Gastroesophageal sphincter (tissue), 4 donors: Measurements from ENCODE around the gene AMMECR1. TPM values are rescaled to one million over a fixed set of nuclear protein-coding genes. Genes with fewer than 3 reads are reported as not detected.

Experiments used
- ATAC-seq: fragments of 150-250 bp; one replicate; pipeline ENCODE4 v1.9.1; 2016; ENCODE audit warnings: mild to moderate bottlenecking, moderate library complexity
- H3K27ac ChIP-seq, 4 donors: fragments of 200-600 bp; sonication (generic) in 3 of 4; 1 replicate in 3 of 4; 2 replicates in 1 of 4; pipeline ENCODE4 v1.5.1; 2016 to 2019
- H3K27me3 ChIP-seq: fragments of 200-600 bp; sonication (generic); one replicate; pipeline ENCODE4 v1.5.1; 2019
- H3K36me3 ChIP-seq, 2 donors: fragments of 200-600 bp; sonication (generic); one replicate each; pipeline ENCODE4 v1.5.1; 2019; ENCODE audit warnings: control low read depth in 1 of 2
- H3K4me1 ChIP-seq, 3 donors: fragments of 200-600 bp; sonication (generic); 1 replicate in 2 of 3; 2 replicates in 1 of 3; pipeline ENCODE4 v1.5.1; 2016 to 2019; ENCODE audit warnings: control low read depth in 2 of 3
- H3K4me3 ChIP-seq, 2 donors: fragments of 200-600 bp; sonication (generic); one replicate each; pipeline ENCODE4 v1.5.1; 2019; ENCODE audit warnings: mild to moderate bottlenecking in 1 of 2, moderate library complexity in 1 of 2
- H3K9me3 ChIP-seq, 3 donors: fragments of 200-600 bp; sonication (generic); one replicate each; pipeline ENCODE4 v1.5.1; 2017 to 2019; ENCODE audit warnings: control low read depth in 2 of 3
- EP300 ChIP-seq: sonication (generic); formaldehyde crosslinking; IDR thresholded peaks from one replicate; pipeline ENCODE4 v1.6.1; 2017; ENCODE audit warnings: antibody characterized with exemption, mild to moderate bottlenecking
- POLR2A ChIP-seq, 2 donors: fragments of 450-650 bp; IDR thresholded peaks; one replicate each; pipeline ENCODE4 v1.6.1; 2017; ENCODE audit warnings: antibody characterized with exemption in 2 of 2, mild to moderate bottlenecking in 2 of 2, moderate library complexity in 1 of 2
- POLR2AphosphoS5 ChIP-seq: sonication (generic); formaldehyde crosslinking; IDR thresholded peaks from one replicate; pipeline ENCODE4 v1.6.1; 2017; ENCODE audit warnings: antibody characterized with exemption
- WGBS, 2 donors: methylation state at CpG; one replicate each; pipeline ENCODE4 v1.1.5; 2018; ENCODE audit warnings: low coverage in 1 of 2; 5-methylcytosine and 5-hydroxymethylcytosine counted together
- total RNA-seq, 4 donors: library from RNA; depleted of rRNA; stranded (reverse); fragments of >200 nt; gene quantifications; one replicate each; pipeline ENCODE4 v1.1.0, GENCODE V29; 2016
- TF ChIP-seq, protein P1 (sequence below), 4 experiments: fragments of 200-600 bp in 2 of 4; fragments of 450-650 bp in 2 of 4; sonication (generic) in 1 of 4; IDR thresholded peaks; one replicate each; pipeline ENCODE4 v1.5.1; 2017 to 2019; ENCODE audit warnings: antibody characterized with exemption in 4 of 4, mild to moderate bottlenecking in 2 of 4, moderate library complexity in 2 of 4

AMMECR1 gene
- total RNA-seq, 4 donors from 2014 or later = 2.6 to 6.8 (median 3.6) TPM

DNA sequence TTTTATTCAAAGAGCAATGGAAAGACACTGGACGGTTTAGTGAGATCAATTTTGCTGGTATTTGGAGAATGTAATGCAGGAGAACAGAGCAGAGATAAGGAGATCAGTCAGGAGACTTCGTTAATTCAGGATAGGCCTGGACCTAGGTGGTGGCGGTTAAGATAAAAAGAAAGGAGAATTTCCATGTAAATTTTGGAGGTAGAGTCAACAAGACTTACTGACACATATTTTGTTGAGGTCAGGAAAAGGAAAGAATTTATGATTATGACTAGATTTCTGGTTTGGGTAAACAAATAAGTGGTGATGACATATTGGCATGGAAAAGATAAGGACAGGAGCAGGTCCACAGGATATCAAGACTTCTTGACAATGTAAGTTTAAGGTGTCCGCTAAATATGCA, 8.8 kb upstream of the AMMECR1 start:
- H3K36me3 ChIP-seq = no peaks in the 10 kb centered on the region
- no peaks in the 10 kb centered on the region for H3K4me1 ChIP-seq
- no peaks in the 10 kb centered on the region for H3K9me3 ChIP-seq
- 63 to 71% methylated on average over 2 to 4 of the region's 4 CpGs for WGBS, 2 donors
- H3K27ac ChIP-seq = no peak overlapping the region
- TF ChIP-seq, protein P1, sequence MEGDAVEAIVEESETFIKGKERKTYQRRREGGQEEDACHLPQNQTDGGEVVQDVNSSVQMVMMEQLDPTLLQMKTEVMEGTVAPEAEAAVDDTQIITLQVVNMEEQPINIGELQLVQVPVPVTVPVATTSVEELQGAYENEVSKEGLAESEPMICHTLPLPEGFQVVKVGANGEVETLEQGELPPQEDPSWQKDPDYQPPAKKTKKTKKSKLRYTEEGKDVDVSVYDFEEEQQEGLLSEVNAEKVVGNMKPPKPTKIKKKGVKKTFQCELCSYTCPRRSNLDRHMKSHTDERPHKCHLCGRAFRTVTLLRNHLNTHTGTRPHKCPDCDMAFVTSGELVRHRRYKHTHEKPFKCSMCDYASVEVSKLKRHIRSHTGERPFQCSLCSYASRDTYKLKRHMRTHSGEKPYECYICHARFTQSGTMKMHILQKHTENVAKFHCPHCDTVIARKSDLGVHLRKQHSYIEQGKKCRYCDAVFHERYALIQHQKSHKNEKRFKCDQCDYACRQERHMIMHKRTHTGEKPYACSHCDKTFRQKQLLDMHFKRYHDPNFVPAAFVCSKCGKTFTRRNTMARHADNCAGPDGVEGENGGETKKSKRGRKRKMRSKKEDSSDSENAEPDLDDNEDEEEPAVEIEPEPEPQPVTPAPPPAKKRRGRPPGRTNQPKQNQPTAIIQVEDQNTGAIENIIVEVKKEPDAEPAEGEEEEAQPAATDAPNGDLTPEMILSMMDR (IDR thresholded peaks at IDR 0.05) = no peak
- TF ChIP-seq EP300 = no peak
- TF ChIP-seq POLR2A (IDR thresholded peaks at IDR 0.05) = no peak
- TF ChIP-seq POLR2AphosphoS5 = no peak
- H3K27me3 ChIP-seq = no peaks in the 10 kb centered on the region
- no peak for ATAC-seq
- H3K4me3 ChIP-seq = no peak overlapping the region

DNA sequence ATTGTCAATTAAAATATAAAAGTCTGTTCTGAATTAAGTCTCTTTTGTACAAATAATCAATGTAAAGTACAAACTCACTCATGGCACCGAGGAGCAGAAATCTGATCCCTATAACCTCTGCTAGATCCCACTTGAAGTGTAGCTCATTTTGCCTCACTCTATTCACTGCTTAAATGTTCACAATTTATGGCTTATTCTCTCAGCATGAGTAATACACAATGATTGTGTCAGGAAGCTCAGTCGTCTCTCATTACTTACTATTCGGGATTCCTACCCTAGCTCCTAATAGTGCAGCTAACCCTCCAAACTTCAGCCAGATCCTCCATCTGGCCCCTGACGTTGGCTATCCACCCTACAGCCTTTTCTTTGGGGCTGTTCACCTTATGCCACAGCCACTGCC, 4.7 kb upstream of the AMMECR1 start:
- Histone ChIP-seq H3K27ac (no peak overlapping the region), H3K27me3 (no peaks in the 10 kb centered on the region), H3K4me3 (no peak overlapping the region), H3K4me1 (no peaks in the 10 kb centered on the region), H3K36me3 (no peaks in the 10 kb centered on the region), H3K9me3 (no peaks in the 10 kb centered on the region)
- WGBS, 2 donors = 43 to 44% methylated on average over 4 of the region's 4 CpGs
- no peak for TF ChIP-seq EP300
- TF ChIP-seq, protein P1 (IDR thresholded peaks at IDR 0.05) = no peak
- TF ChIP-seq POLR2AphosphoS5 = no peak
- TF ChIP-seq POLR2A (IDR thresholded peaks at IDR 0.05) = no peak
- no peak for ATAC-seq

DNA sequence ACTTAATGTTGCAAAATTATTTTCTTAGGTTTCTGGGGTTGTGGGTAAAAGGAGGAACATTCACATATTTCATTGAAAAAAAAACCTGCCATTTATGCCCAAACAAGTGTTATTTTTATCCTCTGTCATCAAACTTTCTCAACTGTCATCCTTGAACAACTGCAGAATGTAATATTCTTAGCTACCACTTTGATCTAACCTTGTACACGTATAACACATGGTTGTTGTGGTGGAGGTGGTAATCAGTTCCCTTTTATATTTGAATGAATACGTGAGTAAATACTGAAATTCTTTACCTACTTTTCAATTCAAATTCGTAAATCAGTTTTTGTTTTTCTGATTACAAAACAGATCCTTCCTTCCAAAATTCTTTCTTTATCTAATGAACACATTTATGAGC, 3.8 kb upstream of the AMMECR1 start:
- Histone ChIP-seq H3K36me3 (no peaks in the 10 kb centered on the region), H3K9me3 (no peaks in the 10 kb centered on the region), H3K4me3 (no peak overlapping the region), H3K27me3 (no peaks in the 10 kb centered on the region), H3K27ac (no peak overlapping the region), H3K4me1 (no peaks in the 10 kb centered on the region)
- 49 to 89% methylated on average over 3 of the region's 3 CpGs for WGBS, 2 donors
- TF ChIP-seq POLR2AphosphoS5 (no peak), EP300 (no peak), POLR2A (IDR thresholded peaks at IDR 0.05) (no peak)
- TF ChIP-seq, protein P1 (IDR thresholded peaks at IDR 0.05) = no peak
- no peak for ATAC-seq

DNA sequence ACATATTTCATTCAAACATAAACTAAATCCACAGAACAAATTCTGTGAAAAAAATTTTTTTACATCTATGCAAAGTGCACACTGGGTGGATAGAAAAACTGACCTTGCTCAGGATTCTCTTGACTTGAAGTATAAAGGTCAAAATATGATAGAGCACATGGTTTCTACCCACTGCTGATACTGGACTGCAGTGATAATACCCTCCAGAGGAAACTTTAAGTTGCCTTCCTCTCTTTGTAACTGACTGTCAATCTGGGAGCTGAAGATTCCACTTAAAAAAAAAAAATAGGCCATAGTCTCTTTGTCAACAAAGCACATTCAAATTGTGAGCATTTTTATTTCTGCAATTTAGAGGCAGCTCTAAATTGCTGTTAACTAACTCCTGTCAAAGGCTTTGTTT, 3.2 kb upstream of the AMMECR1 start:
- H3K36me3 ChIP-seq = no peaks in the 10 kb centered on the region
- H3K9me3 ChIP-seq = no peaks in the 10 kb centered on the region
- H3K4me3 ChIP-seq = no peak overlapping the region
- peaks cover 0 to 3% (median 0%) of the 10 kb centered on the region in 3 donors for H3K4me1 ChIP-seq
- H3K27ac ChIP-seq = no peak overlapping the region
- no peak for TF ChIP-seq EP300
- TF ChIP-seq POLR2A (IDR thresholded peaks at IDR 0.05) = no peak
- TF ChIP-seq, protein P1 (IDR thresholded peaks at IDR 0.05) = no peak
- TF ChIP-seq POLR2AphosphoS5 = no peak
- no peak for ATAC-seq
- no peaks in the 10 kb centered on the region for H3K27me3 ChIP-seq

DNA sequence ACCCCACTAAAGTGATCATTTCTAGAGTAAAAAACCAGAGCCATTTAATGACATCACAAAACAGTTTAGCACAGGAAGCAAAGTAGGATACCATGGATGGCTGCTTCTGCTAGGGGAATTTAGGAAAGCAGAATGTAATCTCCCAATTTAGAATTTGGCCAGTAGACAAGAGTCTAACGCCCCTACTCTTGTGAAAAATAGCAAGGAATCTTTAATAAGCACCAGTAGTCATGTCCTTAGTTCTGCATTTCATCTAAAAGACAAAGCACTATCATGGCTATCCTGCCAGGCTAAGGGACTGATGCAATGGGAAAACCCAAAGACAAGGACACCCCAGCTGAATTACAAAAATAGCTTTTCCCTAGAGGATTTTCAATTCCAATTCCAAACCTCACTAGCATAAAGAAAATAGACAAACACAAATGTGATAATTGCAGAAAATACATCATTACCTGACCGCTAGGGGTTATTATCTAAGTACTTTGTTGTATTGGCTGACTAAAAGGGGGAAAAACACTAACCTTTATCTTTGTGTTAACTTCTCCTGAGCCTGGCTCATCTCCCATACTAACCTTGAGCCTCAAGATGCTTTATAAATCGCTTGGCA, 2.6 kb upstream of the AMMECR1 start:
- Histone ChIP-seq H3K4me3 (no peak overlapping the region), H3K9me3 (no peaks in the 10 kb centered on the region), H3K4me1 (peaks cover 0 to 6% (median 0%) of the 10 kb centered on the region in 3 donors), H3K27ac (no peak overlapping the region), H3K36me3 (no peaks in the 10 kb centered on the region), H3K27me3 (no peaks in the 10 kb centered on the region)
- WGBS, 2 donors = 34 to 43% methylated on average over 2 to 3 of the region's 3 CpGs
- ATAC-seq = no peak
- TF ChIP-seq, protein P1 (IDR thresholded peaks at IDR 0.05) = no peak
- no peak for TF ChIP-seq EP300
